Posterior vena cava (tissue), 2 donors: Measurements from ENCODE around the gene VARS2. TPM values are rescaled to one million over a fixed set of nuclear protein-coding genes. Genes with fewer than 3 reads are reported as not detected.
"Not testable (repeated sequence)": the region's sequence is repeated elsewhere in the genome, so short reads cannot be mapped to it uniquely, and the experiment has no call there.

Experiments used
- DNase-seq: peaks from one replicate; pipeline ENCODE4 v3.0.0-alpha.2; 2020; ENCODE audit warnings: low spot score
- intact Hi-C, 2 donors: fragments of 100-400 bp; cut with DNase I; formaldehyde crosslinking; loops; one replicate each; pipeline versions ENCODE4 v1.14.1 to v1.14.2; 2022 to 2023
- total RNA-seq, 2 donors: library from RNA; stranded (reverse); fragmentation: NEBNext Ultra II Directional; extraction: Animal tissue kit (Norgen Biotek cat#: 25700); gene quantifications; one replicate each; pipeline ENCODE4 v1.2.1, GENCODE V29; 2021
- donor health status: DM: yes; HTN: yes; CAD: no.
- donor health status: DM: yes; HTN: yes; CAD: no.

Gene VARS2
- total RNA-seq, 2 donors from 2014 or later = 13.8 to 17.8 TPM

- intact Hi-C loops = no loop called here
- DNase-seq = peak; percentile 26
Measured at GRCh38 chr6:30893666-30894065, 20.4 kb upstream of the VARS2 start.

- DNase-seq = peak; percentile 35
- intact Hi-C loops = no loop called here
Measured at GRCh38 chr6:30894381-30894780, 19.7 kb upstream of the VARS2 start.

GRCh38 chr6:30894935-30895334, 19.1 kb upstream of the VARS2 start:
- peak; percentile 11 for DNase-seq
- intact Hi-C loops = no loop called here

GRCh38 chr6:30895343-30895742, 18.7 kb upstream of the VARS2 start:
- peak; percentile 19 for DNase-seq
- intact Hi-C loops = no loop called here

- intact Hi-C loops = no loop called here
- no peak for DNase-seq
Measured at GRCh38 chr6:30896541-30896940, 17.5 kb upstream of the VARS2 start.

- intact Hi-C loops = no loop called here
- DNase-seq = no peak
Measured at GRCh38 chr6:30897882-30898281, 16.2 kb upstream of the VARS2 start.

- DNase-seq = no peak
- intact Hi-C loops = no loop called here
Measured at GRCh38 chr6:30898750-30899360, 15.2 kb upstream of the VARS2 start.

- intact Hi-C loops = no loop called here
- no peak for DNase-seq
Measured at GRCh38 chr6:30900863-30901417, 13.1 kb upstream of the VARS2 start.

GRCh38 chr6:30901436-30901835, 12.6 kb upstream of the VARS2 start:
- intact Hi-C loops = no loop called here
- no peak for DNase-seq

GRCh38 chr6:30902196-30902595, 11.8 kb upstream of the VARS2 start:
- intact Hi-C loops, DNase-seq: not testable (repeated sequence)

GRCh38 chr6:30902709-30903108, 11.3 kb upstream of the VARS2 start:
- DNase-seq = no peak
- intact Hi-C loops = no loop called here

- no peak for DNase-seq
- intact Hi-C loops = no loop called here
Measured at GRCh38 chr6:30903236-30903635, 10.8 kb upstream of the VARS2 start.

GRCh38 chr6:30907290-30907757, 6.7 kb upstream of the VARS2 start:
- intact Hi-C loops, DNase-seq: not testable (repeated sequence)

- peak; percentile 99 for DNase-seq
- intact Hi-C loops = no loop called here
Measured at GRCh38 chr6:30907758-30908591, 6.1 kb upstream of the VARS2 start, which contains the start of gene GTF2H4. GTF2H4 (plus strand) TSS chr6:30908207.

- intact Hi-C loops = no loop called here
- no peak for DNase-seq
Measured at GRCh38 chr6:30908700-30909099, 5.3 kb upstream of the VARS2 start.

GRCh38 chr6:30910473-30910872, 3.6 kb upstream of the VARS2 start:
- intact Hi-C loops = loop anchor here in 1 of 2 donors (5.0 kb wide), 1 partner anchor 162 kb away; no protein-coding TSS in a partner anchor

GRCh38 chr6:30912746-30913520, 1.1 kb upstream of the VARS2 start:
- no peak for DNase-seq
- intact Hi-C loops = loop anchor here in 1 of 2 donors (5.0 kb wide), 1 partner anchor 159 kb away; no protein-coding TSS in a partner anchor

More at GRCh38 chr6:30910473-30910872, 3.6 kb upstream of the VARS2 start:
- not testable (repeated sequence) for DNase-seq

- intact Hi-C loops = loop anchor here in 1 of 2 donors (5.0 kb wide), 1 partner anchor 159 kb away; no protein-coding TSS in a partner anchor
- DNase-seq = no peak
Measured at GRCh38 chr6:30913721-30914075, 340 bp upstream of the VARS2 start.

GRCh38 chr6:30914854-30915590, 984 bp downstream of the VARS2 start:
- intact Hi-C loops = loop anchor here (5.0 kb wide), 2 partner anchors 157 to 162 kb away; no protein-coding TSS in a partner anchor
- DNase-seq = no peak
